Medulla oblongata (tissue), 1 donor: ENCODE results near the gene AQP2.

Source experiments
- DNase-seq: peaks from one replicate; pipeline ENCODE4 v3.0.0-alpha.2; 2015; ENCODE audit errors: extremely low spot score

The AQP2 gene

GRCh38 chr12:49941556-49942511 is 8.7 kb upstream of the AQP2 start:
- no peak for DNase-seq

- no peak for DNase-seq
Measured at GRCh38 chr12:49942512-49942893, 8.0 kb upstream of the AQP2 start.

- DNase-seq, result no peak
Measured at GRCh38 chr12:49942921-49943624, 7.5 kb upstream of the AQP2 start.

GRCh38 chr12:49943625-49943960 is 6.9 kb upstream of the AQP2 start:
- DNase-seq, result no peak

GRCh38 chr12:49944046-49944445 is 6.5 kb upstream of the AQP2 start:
- no peak for DNase-seq

GRCh38 chr12:49944718-49945117 is 5.8 kb upstream of the AQP2 start:
- DNase-seq, result no peak

- DNase-seq, result peak; percentile 84
Measured at GRCh38 chr12:49945394-49946080, 5.0 kb upstream of the AQP2 start.

GRCh38 chr12:49946086-49946485 is 4.5 kb upstream of the AQP2 start:
- no peak for DNase-seq

GRCh38 chr12:49946497-49946896 is 4.0 kb upstream of the AQP2 start:
- DNase-seq, result no peak

GRCh38 chr12:49947593-49948226 is 2.8 kb upstream of the AQP2 start:
- no peak for DNase-seq

- no peak for DNase-seq
Measured at GRCh38 chr12:49948866-49949845, 1.4 kb upstream of the AQP2 start.

- DNase-seq, result no peak
Measured at GRCh38 chr12:49949866-49950265, 671 bp upstream of the AQP2 start.

- DNase-seq, result no peak
Measured at GRCh38 chr12:49951411-49952240, 1.1 kb downstream of the AQP2 start.

GRCh38 chr12:49952391-49953055 is 2.0 kb downstream of the AQP2 start:
- no peak for DNase-seq

GRCh38 chr12:49953151-49953550 is 2.6 kb downstream of the AQP2 start:
- DNase-seq, result no peak

GRCh38 chr12:49953961-49954846 is 3.7 kb downstream of the AQP2 start:
- DNase-seq, result no peak

- no peak for DNase-seq
Measured at GRCh38 chr12:49954863-49955830, 4.6 kb downstream of the AQP2 start.
